Measurements from ENCODE around the gene PARP8.

The PARP8 gene

GRCh38 chr5:50887889-50888633 is 221.6 kb downstream of the PARP8 start:
- TF ChIP-seq CTCF (conservative IDR thresholded peaks at IDR 0.05; ENCODE audit: low read depth, low read length), result no peak
- DNase-seq (ENCODE audit: low read depth), result no peak
- no peak overlapping the region for H3K4me3 ChIP-seq (ENCODE audit: low read depth, low read length)

DNA sequence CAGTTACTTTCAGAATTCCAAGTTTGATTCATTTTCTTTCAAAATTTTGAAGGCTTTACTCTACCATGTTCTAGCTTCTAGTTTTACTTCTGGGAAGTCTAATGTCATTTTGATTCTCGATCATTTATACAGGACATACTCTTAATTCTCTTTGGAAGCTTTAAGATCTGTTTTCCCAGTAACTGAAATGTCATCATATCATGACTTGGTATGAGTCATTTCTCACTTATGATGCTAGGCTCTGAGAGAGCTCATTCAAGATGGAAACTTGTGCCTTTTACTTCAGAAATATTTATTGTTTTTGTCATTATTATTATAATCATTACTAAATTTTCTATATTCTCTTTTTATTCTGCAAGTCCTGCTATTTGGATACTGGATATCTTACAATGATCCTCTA is 222.3 kb downstream of the PARP8 start:
- no peak overlapping the region for H3K4me3 ChIP-seq (ENCODE audit: low read depth, low read length)
- TF ChIP-seq CTCF (conservative IDR thresholded peaks at IDR 0.05; ENCODE audit: low read depth, low read length), result no peak
- no peak for DNase-seq (ENCODE audit: low read depth)

GRCh38 chr5:50889790-50890189 is 223.4 kb downstream of the PARP8 start:
- DNase-seq (ENCODE audit: low read depth), result peak; percentile 4
- no peak for TF ChIP-seq CTCF (conservative IDR thresholded peaks at IDR 0.05; ENCODE audit: low read depth, low read length)
- no peak overlapping the region for H3K4me3 ChIP-seq (ENCODE audit: low read depth, low read length)
